Astrocyte of the spinal cord (primary cell): ENCODE results near the gene NEURL3.

Experiments used
- DNase-seq: peaks from one replicate; pipeline ENCODE4 v3.0.0; 2011; ENCODE audit warnings: low read depth, low spot score
- H3K4me3 ChIP-seq: 2 replicates; pipeline ENCODE4 v1.5.1; 2011; ENCODE audit warnings: low read depth, mild to moderate bottlenecking, low read length, moderate library complexity
- in situ Hi-C: cut with HindIII; loops from 2 replicates; pipeline ENCODE4 v1.10.0; 2017; ENCODE audit warnings: low sequenced_read_pairs
- TF ChIP-seq, protein P1 (sequence below): IDR thresholded peaks from 2 replicates; pipeline ENCODE4 v1.5.1; 2012; ENCODE audit warnings: low read depth, mild to moderate bottlenecking, low read length, inconsistent platforms

NEURL3 gene

DNA sequence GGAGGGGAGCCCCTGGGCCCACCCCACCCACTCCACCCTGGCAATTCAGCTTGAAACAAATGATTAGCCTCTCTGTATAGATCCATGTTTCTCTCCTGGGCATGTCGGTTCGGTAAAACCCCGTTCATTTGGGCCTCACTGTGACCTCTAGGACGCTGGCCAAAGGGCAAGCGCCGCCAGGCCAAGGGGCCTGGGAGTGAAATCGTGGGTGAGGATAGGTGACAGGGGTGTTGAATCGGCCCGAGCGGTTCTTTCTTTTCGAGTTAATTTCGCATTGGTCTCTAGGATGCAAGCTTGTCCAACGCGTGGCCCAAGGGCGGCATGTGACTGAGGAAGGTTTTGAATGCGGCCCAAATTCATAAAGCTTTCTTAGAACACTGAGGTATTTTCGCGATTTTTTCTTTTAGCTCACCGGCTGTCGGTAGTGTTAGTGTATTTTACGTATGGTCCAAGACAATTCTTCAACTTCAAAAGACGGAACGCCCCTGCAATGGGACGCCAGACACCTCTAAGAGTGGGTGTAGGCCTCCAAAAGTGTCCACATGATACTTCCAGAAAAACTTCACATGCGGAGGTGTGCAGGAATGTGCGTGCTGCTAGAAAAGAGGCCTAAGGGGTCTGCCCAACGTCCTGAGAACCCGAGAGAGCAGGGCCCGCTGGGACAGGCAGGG lies 21.6 kb upstream of the NEURL3 start:
- peak overlapping the region; percentile 37 for H3K4me3 ChIP-seq

GRCh38 chr2:96526101-96526591 lies 21.0 kb upstream of the NEURL3 start:
- no peak overlapping the region for H3K4me3 ChIP-seq
- no peak for DNase-seq
- in situ Hi-C loops: no loop called here
- TF ChIP-seq, protein P1, sequence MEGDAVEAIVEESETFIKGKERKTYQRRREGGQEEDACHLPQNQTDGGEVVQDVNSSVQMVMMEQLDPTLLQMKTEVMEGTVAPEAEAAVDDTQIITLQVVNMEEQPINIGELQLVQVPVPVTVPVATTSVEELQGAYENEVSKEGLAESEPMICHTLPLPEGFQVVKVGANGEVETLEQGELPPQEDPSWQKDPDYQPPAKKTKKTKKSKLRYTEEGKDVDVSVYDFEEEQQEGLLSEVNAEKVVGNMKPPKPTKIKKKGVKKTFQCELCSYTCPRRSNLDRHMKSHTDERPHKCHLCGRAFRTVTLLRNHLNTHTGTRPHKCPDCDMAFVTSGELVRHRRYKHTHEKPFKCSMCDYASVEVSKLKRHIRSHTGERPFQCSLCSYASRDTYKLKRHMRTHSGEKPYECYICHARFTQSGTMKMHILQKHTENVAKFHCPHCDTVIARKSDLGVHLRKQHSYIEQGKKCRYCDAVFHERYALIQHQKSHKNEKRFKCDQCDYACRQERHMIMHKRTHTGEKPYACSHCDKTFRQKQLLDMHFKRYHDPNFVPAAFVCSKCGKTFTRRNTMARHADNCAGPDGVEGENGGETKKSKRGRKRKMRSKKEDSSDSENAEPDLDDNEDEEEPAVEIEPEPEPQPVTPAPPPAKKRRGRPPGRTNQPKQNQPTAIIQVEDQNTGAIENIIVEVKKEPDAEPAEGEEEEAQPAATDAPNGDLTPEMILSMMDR: no peak

More for the DNA sequence above, 21.6 kb upstream of the NEURL3 start:
- no peak for DNase-seq
- in situ Hi-C loops: no loop called here
- TF ChIP-seq, protein P1: no peak

- DNase-seq: no peak
- in situ Hi-C loops: no loop called here
- TF ChIP-seq, protein P1: no peak
- H3K4me3 ChIP-seq: no peak overlapping the region
These were observed 20.0 kb upstream of the NEURL3 start for GRCh38 chr2:96525211-96525507.

DNA sequence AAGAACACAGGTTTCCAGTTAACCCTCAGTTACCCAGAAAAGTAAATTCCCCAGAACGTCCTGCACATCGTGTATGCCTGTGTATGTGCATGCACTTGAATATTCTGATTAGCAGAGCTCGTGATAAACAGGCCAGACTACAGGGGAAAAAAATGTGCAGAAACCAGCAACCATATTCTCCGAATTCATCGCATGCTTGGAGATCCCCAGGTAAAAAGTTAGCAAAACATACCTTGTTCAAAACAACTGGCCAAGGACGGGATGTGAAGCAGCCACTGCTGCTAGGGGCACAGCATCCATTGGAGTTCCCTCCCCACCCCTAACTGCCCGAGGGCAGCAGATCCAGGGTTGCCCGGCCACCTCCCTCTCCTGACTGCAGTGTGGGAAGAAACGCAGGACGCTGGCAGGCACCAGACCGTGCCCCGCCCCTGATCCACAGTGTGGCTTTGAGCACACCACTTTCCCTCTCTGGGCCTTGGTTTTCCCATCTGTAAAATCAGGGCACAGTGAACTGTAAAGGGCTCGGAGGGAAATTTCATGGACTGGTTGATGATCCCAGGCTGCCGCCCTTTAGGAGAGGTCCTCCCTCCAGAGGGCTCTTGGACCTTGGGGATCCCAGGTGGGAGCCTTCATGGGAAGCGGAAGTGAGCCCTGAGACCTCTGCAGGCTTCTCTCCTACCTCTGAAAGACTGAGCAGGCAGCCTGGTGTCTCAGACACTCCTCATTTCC lies 19.5 kb upstream of the NEURL3 start:
- no peak for DNase-seq
- no peak overlapping the region for H3K4me3 ChIP-seq
- in situ Hi-C loops: no loop called here
- TF ChIP-seq, protein P1: no peak

DNA sequence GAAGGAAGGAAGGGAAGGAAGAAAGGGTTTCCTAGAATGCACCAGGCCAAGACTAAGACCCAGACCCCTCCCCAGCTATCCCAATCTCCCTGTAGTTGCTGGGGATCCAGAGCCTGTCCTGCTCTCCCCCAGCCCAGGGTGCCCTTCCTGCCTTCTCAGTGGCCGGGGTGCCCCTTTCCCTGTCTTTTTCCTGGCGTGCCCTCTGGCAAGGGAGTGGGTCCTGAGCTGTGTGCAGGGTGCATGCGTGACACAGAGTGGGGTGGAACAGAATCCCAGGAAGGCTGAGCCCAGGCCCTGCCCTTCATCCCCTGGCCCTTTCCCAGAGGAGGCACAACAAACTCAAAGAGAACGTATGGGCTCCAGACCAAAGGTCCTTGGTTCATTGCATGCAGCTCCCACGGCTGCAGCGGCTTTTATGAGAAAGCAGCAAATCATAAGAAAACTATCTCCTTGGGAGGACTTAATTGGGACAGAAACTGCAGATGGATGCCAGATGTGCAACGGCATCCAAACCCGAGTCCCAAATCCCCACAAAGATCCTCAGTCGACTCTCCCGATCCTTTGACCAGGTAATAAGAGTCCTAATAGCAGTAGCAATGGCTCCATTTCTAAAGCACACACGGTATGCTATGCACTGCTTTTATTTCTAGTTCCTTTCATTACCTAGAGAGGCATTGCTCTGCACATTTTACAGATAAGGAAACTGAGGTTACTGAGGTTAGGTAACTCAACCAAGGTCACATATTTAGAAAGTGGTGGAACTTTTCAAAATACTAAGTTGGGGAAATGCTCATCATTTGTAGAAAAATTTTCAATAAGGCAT lies 18.7 kb upstream of the NEURL3 start:
- no peak overlapping the region for H3K4me3 ChIP-seq
- no peak for DNase-seq
- in situ Hi-C loops: no loop called here
- TF ChIP-seq, protein P1: no peak

DNA sequence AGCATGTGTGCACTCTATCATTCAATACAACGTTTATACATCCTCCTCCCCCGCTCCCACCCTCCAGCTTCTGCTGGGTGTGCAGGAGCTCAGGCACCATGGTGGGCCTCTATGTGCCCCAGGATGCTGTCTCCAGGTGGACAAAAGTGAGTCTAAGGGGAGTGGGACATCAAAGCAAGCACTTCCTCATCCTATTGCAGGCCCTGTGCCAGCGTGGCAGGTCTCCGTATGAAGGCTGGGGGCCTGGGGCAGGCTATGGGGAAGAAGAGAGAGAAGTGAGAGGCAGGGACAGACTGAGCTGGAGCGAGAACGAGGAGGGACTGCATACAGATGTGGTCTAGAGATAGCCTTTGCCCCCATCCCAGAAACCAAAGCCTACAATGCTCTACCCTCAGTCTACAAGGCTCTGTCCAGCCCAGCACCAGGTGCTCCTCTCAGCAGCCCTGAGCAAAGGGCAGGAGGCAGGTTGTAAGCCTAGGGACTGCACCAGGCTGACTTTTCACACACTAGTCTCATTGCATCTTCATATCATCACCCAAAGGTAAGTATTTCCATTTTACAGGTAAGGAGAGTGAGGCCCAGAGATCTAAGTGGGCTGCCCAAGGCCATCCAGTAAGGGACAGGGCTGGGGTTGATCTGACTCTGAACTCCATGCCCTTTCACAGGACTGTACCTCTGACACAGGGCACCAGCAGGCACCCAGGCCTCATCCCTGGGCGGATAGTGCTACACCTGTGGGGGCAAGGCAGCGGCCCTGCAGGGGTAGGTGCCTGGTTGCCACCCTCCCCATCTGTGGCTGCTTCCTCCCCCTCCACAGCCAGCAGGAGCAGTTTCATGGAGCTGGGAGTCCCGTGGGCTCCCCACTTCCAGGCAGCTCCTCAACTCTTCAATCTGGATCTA lies 17.4 kb upstream of the NEURL3 start:
- TF ChIP-seq, protein P1: no peak
- H3K4me3 ChIP-seq: no peak overlapping the region
- no peak for DNase-seq
- in situ Hi-C loops: no loop called here
